GM18519 (cell line): Measurements from ENCODE around the gene DCC.

ENCODE experiments used
- ATAC-seq: cut with Tn5 transposase; IDR thresholded peaks from one replicate; pipeline ENCODE4 v1.9.1; 2021; ENCODE audit warnings: mild to moderate bottlenecking, moderate library complexity; ENCODE audit not compliant: unreplicated experiment, low FRiP score

The DCC gene

DNA sequence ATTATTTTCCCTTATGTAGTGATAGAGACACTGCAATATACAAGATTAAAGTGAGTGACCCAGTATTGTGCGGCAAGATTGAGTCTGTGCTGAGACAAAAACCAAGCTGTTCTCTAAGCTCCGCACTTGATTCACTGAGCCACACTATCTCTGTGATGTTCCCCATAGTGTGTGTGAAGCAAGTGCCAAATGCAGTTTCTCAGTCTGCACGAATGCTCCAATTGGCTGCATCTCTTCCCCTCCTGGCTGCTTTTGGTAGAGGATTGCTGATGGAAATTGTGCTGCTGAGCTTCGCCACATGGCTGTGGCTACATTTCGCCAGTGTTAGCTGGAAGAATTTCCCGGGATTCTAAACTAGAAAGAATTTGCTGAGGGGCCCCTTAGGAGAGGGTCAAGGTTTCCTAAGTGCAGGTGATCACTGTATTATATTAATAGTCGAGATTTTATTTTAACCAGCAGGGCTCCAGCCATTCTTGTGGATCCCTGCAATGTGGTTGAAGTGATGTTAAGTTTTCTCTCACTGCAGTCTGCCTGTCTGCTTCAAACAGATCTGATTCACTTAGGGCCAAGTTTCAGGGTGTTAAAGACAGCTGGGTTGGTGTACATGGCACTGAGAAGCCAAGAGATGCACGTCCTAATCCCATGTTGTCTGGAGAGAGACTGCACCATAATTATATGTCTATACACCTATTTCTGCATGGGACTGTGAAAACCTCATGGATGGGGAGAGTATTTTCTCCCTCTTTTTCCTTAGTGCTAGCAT, 317.2 kb downstream of the DCC start:
- no peak for ATAC-seq

DNA sequence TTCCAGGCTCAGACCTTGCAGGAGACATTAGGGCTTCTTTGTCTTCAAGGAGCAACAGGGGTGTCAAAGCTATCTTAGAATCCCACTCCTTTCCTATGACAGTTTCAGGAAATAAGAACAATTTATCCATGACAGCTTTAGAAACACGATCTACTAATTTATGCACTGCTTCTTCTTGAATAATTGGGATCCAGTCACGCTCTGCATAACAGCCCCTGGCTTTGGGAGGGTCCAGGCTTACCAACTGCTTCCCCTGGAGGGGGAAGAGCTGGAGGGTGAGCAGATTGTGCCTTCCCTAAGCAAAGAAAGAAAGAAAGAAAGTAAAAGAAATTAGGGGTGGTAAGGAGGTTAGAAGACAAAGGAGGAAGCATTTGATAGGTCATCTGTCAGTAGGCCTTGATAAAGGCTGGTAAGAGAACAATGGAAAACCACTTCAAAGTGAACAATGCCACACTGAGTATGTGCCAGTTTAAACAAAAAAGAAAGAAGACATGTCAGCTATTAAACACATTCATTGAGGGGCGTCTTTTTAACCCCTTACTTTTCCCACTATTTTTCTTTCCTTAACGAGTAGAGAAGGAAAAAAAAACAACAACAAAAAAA, 327.6 kb downstream of the DCC start:
- ATAC-seq = no peak

DNA sequence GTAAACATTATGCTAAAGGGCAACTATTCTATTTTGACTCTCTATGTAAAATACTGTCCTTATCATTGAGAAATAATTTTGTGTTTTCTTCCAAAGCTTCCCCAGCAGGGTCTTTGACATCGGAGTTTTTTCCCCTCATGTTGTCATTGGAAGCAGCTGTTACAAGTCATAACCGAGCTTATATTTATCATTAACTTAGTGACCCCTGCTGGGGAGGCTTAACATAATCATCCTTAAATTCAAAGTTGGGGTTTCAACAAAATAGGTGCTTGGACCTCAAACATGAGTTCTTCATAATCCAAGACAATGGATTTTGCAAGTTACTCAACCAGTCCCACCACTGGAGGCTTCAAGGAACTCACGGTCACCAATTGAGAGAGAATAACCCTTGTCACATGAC, 330.9 kb downstream of the DCC start:
- ATAC-seq = no peak

DNA sequence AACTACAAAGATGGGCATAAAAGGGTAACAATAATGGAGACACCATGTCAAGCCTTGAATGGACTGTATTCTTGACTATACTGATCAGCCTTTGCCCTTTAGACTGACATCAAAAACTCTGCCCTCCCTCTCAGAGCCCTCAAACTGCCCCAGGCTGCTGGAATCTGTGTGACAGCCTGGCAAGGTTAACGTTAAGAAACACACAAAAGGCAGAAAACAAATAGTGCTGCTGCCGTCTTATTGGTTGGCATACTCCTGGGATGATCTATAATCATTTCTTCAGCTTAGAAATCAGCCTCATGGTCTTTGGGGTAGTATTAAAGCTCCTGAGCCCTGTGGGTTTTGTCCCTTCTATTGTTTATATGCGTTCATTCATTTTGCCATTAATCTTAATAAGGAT, 338.0 kb downstream of the DCC start:
- ATAC-seq = no peak

DNA sequence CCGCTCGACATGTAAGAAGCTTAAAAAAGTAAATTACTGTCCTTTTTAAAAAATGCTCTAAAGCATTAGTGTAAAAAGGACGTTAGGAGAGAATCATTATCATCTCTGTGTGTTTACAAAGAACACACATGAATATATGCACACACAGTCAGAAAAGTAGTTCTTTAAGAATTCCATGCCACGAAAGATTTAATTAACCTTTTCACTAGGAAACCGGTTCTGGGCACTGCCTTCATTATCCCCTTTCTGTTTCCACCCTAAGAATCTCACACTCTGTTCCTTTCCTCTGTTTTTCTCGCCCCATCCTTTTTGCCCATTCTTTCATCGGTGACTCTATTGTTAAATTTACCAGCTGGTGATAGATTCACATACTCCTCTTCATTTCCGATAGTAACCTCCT, 338.6 kb downstream of the DCC start:
- no peak for ATAC-seq

DNA sequence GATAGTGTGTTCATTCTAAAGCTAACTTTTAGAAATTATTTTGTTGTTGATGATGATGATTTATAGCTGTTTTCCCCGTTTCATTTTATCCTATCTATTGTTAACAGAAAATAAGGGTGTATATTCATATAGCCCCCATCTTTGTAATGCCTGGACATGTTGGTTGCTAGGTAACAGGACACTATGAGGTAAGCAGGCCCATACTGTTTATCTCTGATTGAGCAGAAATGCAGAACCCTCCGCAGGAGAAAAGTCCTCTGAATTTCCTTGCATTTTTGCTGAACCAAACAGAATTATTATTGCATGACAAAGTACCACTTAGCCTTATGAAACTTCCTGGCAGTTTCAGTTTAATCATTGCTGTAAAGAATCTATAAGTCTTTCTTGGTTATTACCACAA, 339.4 kb downstream of the DCC start:
- no peak for ATAC-seq

DNA sequence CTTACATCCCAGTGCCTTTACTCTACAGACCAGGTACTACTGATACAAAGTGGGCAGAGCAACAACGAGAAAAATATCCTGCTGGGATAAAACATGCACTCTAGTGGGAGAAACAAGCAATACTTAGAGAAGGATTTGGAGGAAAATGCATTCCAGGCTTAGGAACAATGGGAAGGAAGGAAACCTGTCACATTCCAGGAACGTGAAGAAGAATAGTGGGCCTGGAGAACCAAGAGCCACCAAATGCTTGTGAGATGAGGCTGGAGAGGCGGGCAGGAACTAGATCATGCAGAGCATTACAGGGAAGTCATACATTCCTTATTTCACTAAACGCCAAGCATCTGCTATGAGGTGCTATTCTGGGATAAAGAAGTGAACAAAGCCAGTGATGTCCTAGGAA, 342.3 kb downstream of the DCC start:
- ATAC-seq = no peak

DNA sequence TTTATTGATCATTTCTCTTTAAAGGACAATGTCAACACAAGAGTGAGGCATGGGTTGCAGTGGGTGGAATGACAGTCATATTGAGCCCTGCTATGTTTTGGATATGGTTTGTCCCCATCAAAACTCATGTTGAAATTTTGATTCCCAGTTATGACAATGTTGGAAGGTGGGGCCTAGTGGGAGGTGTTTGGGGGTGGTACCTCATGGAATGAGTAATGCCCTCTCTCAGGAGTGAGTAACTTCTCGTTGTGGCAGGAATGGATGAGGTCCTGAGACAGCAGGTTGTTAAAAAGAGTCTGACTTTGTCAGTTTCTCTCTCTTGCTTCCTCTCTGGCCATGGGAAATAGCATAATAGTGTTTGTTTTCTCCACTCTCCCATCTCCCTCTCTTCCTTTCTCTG, 345.3 kb downstream of the DCC start:
- no peak for ATAC-seq

DNA sequence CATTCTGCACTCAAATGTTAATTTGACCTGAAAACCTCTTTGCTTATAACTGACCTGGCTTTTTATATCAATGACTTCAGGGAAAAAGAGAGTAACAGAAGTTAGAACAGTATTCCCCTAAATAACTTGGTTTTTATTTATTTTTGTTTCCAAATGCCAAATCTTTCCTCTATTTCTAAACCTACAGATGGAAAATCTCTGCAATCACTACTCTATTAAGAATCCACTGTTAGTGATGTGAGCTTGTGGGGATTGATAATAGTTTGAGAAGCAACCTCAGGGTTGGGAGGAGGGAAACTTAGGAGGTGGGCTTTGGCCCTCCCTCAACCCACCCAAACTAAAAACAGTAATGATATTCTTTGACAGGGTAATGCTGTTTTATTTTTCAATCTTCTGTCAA, 351.8 kb downstream of the DCC start:
- ATAC-seq = no peak

DNA sequence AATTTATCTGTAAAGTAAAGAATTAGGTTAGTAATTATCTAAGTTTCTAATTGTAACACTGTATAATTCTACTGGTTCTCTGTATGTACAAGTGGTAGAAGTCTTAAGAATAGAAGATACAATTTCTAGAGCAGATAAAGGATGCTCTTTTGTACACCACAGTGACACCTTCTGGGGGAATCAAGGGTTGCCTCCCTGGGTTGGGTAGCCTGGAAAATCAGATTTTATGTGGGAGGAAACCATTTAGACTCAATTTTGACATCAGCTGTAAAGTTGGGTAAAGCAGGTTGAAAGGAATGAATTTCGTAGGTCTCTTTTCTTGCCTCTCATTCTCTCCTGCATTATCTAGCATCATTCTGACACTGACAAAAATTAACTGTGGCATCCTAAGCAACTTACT, 354.8 kb downstream of the DCC start:
- no peak for ATAC-seq

DNA sequence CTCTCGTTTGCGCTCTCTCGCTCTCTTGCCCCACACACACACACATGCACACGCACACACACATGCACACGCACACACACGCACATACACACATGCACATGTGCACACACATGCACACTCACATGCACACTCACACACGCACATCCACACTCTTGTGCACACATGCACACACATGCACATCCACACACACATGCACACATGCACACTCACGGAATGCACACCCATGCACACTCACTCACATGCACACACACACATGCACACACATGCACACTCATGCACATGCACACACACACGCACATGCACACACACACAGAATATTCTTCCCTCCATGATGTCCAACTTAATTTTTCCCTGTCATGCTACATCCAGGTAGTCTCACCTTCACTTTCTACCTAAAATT, 360.1 kb downstream of the DCC start:
- ATAC-seq = no peak

DNA sequence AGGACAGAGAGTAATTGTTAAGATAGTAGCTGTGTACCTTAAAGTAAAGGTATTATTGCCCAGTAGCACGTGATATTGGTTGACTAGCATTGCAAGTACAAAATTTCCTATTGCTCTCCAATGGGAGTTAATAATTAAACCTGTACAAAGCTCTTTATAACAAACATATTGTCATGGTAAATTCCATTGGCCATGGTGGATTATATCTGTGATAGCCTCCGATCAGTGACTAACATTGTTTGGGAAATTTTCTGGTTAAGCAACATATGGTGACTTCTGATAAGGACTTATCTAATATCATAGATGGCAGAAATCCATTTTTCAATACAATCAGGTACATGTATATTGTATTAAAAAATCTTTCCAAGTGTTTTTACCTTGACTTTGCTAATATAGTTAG, 360.8 kb downstream of the DCC start:
- no peak for ATAC-seq

DNA sequence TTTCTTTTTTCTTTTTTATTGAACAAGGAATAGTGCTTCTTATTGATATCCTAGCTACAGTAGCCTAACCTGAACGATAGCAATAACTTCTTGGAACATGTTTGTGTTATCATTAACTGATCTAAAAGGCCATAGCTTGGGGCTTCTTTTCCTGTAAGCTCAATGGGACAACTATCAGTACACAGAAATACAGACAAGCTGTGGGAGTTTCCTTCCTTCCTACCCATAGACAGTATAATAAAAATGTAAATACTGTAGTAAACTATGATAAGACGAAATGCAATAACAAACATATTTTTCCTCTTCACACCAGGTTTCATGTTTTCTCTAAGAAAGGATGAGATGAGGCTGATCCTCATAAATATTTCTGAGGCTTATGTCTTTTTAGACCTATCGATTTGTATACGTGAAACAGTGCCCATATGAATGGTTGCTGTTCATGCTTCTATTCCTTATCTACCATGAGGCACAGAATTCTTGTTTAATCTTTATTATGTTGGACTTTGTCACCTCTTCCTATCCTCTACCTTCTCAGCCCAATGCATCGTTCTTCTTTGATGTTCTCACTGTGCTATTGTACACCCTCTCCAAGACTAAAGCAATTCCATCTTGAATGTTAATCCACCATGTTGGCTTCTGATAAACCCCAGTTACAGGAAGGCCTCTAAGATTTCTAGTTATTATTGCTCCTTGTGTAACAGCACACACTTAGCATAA, 361.4 kb downstream of the DCC start:
- no peak for ATAC-seq

DNA sequence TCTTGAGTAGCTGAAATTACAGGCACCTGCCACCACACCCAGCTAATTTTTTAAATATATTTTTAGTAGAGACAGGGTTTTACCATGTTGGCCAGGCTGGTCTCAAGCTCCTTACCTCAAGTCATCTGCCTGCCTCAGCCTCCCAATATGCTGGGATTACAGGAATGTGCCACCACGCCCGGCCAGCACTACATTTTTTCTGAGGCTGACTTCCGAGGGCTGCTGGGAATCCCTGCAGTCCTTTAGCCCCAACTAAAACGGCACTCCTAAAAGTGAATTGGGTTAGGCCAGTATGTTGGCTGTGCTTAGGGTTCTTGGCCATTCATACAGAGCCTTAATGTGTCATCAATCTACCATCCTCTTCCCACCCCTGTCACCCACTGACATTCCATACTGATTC, 375.4 kb downstream of the DCC start:
- no peak for ATAC-seq

DNA sequence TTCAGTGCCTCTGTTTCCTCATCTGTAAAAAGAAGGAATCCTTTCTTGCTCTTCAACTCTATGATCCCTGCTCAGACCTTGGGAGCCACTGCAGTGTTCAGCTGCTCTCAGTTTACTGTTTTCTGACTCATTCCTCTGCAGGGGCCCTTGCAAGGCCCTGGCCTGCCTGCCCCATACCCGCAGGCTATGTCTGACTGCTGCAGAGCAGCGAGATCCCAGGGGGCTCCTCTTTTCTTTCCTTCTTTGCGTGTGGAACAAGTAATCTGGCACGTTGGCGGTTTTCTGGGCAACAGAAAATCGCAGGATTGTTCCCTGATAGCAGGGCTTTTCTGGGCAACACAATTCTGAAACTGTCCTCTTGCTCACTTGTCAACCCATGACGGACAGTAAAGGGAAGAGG, 376.0 kb downstream of the DCC start:
- ATAC-seq = no peak

DNA sequence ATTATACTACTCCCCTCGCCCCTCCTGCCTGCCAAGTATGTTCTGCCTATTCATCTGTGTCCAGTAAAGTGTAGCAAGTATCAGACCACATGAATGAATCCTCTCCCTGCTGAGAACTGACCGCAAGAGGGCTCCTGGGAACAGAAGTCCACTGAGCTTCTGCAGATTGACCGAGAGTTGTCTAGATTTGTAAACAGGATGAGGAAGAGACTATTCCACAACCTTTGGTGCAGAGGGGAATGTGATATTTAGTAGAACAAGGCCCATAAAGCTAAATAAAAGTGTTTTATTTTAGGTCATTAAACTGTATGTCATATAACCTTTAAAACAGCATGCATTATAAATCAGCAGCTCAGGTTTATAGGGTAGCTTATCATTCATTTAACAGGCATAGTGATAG, 377.0 kb downstream of the DCC start:
- ATAC-seq = no peak

DNA sequence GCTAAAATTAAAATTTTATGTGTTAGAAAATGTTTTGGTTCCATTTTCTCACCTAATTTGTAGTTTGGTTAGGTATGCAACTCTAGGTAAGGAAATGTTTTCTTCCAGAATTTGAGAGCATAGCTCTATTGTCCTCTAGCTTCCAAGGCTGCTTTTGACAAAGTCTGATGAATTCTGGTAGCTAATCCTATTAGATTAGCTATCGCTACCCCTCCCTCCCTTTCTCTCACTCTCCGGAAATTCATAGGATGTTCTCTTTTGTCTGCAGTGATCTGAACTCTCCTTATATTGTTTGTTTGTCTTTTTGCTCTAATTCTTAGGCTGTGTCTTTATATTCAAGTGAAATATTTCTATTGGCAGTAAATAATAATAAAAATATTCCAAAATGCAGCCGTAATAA, 382.9 kb downstream of the DCC start:
- no peak for ATAC-seq

DNA sequence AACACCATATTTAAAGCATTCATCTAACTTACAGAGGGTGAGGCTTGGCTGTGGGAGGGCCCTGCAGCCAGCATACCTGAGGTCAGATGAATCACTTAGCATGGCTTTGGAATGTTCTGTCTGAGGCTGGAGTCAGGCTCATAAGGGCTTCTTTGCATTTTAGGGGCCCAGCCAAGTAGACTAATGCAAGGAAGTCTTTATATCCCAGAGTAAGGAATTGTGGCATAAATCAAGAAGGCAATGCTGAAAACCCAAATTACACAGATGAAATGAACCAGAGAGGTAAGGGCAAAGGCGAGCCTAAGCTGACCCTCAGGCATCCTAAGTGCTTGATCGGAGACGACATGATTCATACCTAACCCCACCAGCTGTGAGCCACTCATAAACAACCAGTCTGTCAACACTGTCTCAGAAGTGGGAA, 383.6 kb downstream of the DCC start:
- ATAC-seq = no peak

DNA sequence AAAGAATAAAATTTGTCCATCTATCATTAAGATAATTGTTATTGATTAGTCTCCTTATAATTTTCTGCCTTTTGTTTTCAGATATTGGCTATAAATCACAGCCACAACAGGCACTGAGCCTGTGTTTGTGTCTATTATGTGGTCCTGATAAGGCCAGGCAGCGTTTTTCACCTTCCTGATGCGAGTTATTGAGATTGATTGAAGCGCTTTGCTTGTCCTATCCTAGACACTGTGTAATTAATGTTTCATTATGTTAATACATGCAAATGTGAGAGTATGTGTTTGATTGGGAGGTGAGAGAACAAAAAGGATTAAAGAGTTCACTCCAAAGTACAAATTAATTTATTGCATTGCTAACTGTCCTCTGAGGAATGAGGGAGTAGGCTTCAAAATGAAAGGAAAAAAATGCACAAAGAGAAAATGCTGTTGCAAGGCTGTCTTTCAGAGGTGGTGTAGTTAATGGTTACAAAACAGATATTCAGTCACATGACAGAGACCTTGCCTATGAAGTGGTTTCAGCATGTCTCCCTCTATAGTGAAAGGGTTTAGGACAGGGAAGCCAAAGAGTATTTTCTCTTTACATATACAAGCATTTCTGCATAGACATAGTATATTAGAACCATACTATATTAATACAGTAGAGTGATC, 391.1 kb downstream of the DCC start:
- no peak for ATAC-seq

DNA sequence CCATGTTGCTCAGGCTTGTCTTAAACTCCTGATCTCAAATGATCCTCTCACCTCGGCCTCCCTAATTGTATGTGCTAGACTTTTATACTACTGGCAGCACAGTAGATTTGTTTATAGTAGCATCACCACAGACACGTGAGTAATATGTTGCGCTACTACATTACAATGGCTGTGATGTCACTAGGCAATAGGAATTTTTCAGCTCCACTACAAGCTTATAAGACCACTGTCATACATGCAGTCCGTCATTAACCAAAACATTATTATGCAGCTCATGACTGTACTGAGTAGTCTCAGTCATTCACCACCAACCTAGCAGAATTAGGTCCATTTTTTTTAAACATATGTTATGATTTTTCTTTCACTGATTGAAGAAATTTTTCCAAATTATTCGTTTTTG, 398.9 kb downstream of the DCC start:
- ATAC-seq = no peak

DNA sequence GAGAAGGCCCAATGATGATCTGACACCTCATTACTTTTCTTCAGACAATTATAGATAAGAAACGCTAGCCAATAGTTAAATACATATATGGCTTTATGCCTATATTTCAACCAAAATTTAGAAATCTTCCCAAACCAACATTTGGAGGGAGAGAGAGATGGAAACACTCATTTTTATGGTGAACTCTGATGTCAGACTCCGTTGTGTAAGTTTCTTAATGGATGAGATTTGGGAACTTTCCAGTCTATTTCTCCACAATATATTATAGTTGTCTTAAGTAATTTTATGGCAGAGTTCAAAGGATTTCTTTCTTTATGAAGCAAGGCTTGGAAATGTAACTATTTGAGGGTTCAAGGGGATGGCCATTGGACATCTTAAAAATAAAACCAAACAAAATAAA, 407.0 kb downstream of the DCC start:
- no peak for ATAC-seq
